Kidney (tissue), 14 donors: ENCODE measurements around the gene DRAM1. TPM values are rescaled to one million over a fixed set of nuclear protein-coding genes. Genes with fewer than 3 reads are reported as not detected.

Experiments
- DNase-seq, 5 donors: peaks; one replicate each; pipeline ENCODE4 v3.0.0-alpha.2; 2013 to 2020
- FAIRE-seq: peaks from 2 replicates; lab custom pipeline; 2012; peaks lifted over from hg19 to GRCh38; lab: Jason Lieb, UNC
- H3K27ac ChIP-seq, 2 donors: one replicate each; pipeline ENCODE4 v1.7.0; 2013; ENCODE audit warnings: low read depth in 2 of 2, low read length in 2 of 2, inconsistent platforms in 1 of 2
- H3K27me3 ChIP-seq: one replicate; pipeline ENCODE4 v1.7.1; 2013; ENCODE audit warnings: low read length, inconsistent platforms; ENCODE audit not compliant: control insufficient read depth, insufficient read depth
- H3K36me3 ChIP-seq, 3 donors: one replicate each; pipeline versions ENCODE4 v1.7.0 to v1.7.1; 2013; ENCODE audit warnings: low read length in 3 of 3, control low read depth in 1 of 3, inconsistent platforms in 1 of 3; ENCODE audit not compliant: insufficient read depth in 3 of 3, control insufficient read depth in 2 of 3
- H3K4me1 ChIP-seq, 3 donors: one replicate each; pipeline versions ENCODE4 v1.7.0 to v1.7.1; 2013; ENCODE audit warnings: low read length in 3 of 3, inconsistent platforms in 1 of 3, low read depth in 1 of 3; ENCODE audit not compliant: control insufficient read depth in 2 of 3, insufficient read depth in 2 of 3
- H3K4me3 ChIP-seq, 3 donors: one replicate each; pipeline versions ENCODE4 v1.7.0 to v1.8.1; 2013; ENCODE audit warnings: low read length in 3 of 3, control low read depth in 1 of 3, inconsistent platforms in 1 of 3
- H3K9ac ChIP-seq, 3 donors: one replicate each; pipeline versions ENCODE4 v1.7.0 to v1.7.1; 2013; ENCODE audit warnings: low read length in 3 of 3, control low read depth in 1 of 3, inconsistent platforms in 1 of 3
- H3K9me3 ChIP-seq, 3 donors: one replicate each; pipeline versions ENCODE4 v1.7.0 to v1.7.1; 2013; ENCODE audit warnings: low read length in 3 of 3, control low read depth in 1 of 3, inconsistent platforms in 1 of 3; ENCODE audit not compliant: control insufficient read depth in 2 of 3, insufficient read depth in 1 of 3
- intact Hi-C: fragments of 100-400 bp; cut with DNase I; formaldehyde crosslinking; loops from one replicate; pipeline ENCODE4 v1.11.1; 2022
- polyA plus RNA-seq: library from polyadenylated mRNA; stranded (reverse); fragments of 350-450 nt; fragmentation: Illumina TruSeq; extraction: RNeasy Lipid Tissue Mini Kit (QIAGEN cat#74804); gene quantifications from one replicate; pipeline ENCODE4 v1.2.3, GENCODE V29; 2014; ENCODE audit warnings: low read depth, low replicate concordance; ENCODE audit not compliant: insufficient read depth
- total RNA-seq: library from RNA; stranded (reverse); fragmentation: NEBNext Ultra II Directional; extraction: Animal tissue kit (Norgen Biotek cat#: 25700); gene quantifications from one replicate; pipeline ENCODE4 v1.2.1, GENCODE V29; 2021
- TF ChIP-seq, protein P1 (sequence below): IDR thresholded peaks from 3 replicates; pipeline ENCODE4 v1.5.1; 2012; ENCODE audit warnings: mild to moderate bottlenecking, moderate library complexity, borderline replicate concordance; ENCODE audit not compliant: insufficient read depth; ENCODE audit errors: extremely low read depth
- donor health status: control.
- donor health status: control.
- donor health status: control.
- donor health status: control.
- donor health status: control.
- donor health status: DM: yes; HTN: yes; CAD: no.
- donor health status: Normal renal cell carcinoma (clear cell type).

DRAM1 gene
- total and polyA plus RNA-seq, 2 donors from 2014 or later: 19.0 to 35.8 TPM

DNA sequence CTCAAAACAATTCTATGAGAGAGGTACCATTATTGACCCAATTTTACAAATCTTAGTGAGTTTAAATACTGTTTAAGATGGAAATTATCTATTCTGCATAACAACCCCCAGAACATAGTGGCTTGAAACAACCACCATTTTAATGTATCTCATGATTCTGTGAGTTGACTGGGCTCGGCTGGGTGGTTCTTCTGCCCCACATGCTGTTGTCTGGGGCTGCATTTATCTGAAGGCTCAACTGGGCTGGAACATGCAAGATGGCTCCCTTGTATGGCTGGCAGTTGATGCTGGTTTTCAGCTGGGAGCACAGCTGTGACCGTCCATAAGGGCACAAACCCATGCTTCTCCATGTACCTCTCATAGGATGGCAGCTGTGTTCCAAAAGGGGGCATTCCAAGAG lies 82.2 kb downstream of the DRAM1 start:
- no peak overlapping the region for H3K27ac ChIP-seq
- H3K36me3 ChIP-seq: no peaks in the 10 kb centered on the region
- DNase-seq (no peak), FAIRE-seq (no peak)
- intact Hi-C loops: no loop called here
- H3K9me3 ChIP-seq: no peaks in the 10 kb centered on the region
- no peak overlapping the region for H3K4me3 ChIP-seq
- H3K27me3 ChIP-seq: no peaks in the 10 kb centered on the region
- no peak overlapping the region for H3K9ac ChIP-seq
- TF ChIP-seq, protein P1, sequence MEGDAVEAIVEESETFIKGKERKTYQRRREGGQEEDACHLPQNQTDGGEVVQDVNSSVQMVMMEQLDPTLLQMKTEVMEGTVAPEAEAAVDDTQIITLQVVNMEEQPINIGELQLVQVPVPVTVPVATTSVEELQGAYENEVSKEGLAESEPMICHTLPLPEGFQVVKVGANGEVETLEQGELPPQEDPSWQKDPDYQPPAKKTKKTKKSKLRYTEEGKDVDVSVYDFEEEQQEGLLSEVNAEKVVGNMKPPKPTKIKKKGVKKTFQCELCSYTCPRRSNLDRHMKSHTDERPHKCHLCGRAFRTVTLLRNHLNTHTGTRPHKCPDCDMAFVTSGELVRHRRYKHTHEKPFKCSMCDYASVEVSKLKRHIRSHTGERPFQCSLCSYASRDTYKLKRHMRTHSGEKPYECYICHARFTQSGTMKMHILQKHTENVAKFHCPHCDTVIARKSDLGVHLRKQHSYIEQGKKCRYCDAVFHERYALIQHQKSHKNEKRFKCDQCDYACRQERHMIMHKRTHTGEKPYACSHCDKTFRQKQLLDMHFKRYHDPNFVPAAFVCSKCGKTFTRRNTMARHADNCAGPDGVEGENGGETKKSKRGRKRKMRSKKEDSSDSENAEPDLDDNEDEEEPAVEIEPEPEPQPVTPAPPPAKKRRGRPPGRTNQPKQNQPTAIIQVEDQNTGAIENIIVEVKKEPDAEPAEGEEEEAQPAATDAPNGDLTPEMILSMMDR: no peak
- no peaks in the 10 kb centered on the region for H3K4me1 ChIP-seq

DNA sequence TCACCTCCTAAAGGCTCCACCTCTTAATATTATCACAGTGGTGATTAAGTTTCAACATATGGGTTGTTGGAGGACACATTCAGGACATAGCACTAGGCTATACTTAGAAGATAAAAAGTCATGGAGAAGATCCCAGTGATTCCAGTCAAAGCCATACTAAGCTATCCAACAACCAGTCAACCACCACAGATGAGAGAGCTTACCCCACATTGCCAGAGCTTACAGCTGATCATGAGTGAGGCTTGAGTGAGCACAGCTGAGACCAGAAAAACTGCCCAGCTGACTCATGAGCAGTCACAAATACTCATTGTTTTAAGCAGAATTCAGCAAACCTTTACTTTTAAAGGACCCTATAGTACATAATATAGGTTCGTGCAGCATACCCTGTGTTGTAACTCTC lies 85.1 kb downstream of the DRAM1 start:
- Histone ChIP-seq H3K4me1 (no peaks in the 10 kb centered on the region), H3K27me3 (no peaks in the 10 kb centered on the region), H3K27ac (no peak overlapping the region), H3K36me3 (no peaks in the 10 kb centered on the region), H3K9ac (no peak overlapping the region), H3K4me3 (no peak overlapping the region), H3K9me3 (no peaks in the 10 kb centered on the region)
- TF ChIP-seq, protein P1: no peak
- no peak for FAIRE-seq
- intact Hi-C loops: no loop called here
- DNase-seq: no peak

DNA sequence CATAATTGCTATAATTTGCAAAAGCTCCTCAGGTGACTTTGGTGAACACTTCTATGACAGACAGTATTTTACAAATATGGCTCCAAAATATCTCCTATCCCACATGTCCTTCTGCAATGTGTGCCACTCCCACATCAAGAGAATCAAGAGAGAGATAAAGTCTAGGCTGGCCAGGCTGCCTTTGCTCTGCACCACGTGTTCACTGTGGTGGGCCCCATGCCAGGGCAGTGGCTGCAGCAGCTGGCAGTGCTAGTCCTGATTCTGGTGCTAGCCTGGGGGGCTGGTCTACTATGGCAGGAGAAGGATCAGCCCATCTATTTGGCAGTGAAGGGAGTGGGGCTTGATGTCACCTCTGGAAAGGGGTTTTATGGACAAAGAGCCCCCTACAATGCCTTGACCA lies 86.3 kb downstream of the DRAM1 start:
- DNase-seq (no peak), FAIRE-seq (no peak)
- Histone ChIP-seq H3K9me3 (no peaks in the 10 kb centered on the region), H3K27me3 (no peaks in the 10 kb centered on the region), H3K4me1 (no peaks in the 10 kb centered on the region), H3K27ac (no peak overlapping the region), H3K4me3 (no peak overlapping the region), H3K36me3 (no peaks in the 10 kb centered on the region), H3K9ac (no peak overlapping the region)
- TF ChIP-seq, protein P1: no peak
- intact Hi-C loops: no loop called here

DNA sequence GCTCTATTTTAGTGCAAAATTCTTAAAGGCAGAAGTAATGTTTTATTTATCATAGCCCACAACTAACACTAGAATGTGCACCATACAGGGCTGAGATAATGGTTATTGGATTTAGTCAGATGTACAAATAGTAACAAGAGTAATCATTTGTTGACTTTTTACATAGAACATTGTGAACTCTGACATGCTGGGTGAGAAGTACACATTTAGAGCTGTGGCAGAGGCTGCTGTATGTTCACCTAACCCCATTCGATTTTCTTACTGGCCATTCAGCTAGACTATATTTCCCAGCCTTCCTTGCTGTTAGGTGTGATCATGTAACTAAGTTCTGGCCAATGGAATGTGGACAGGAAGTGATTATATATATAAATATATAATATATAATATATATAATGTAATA lies 89.1 kb downstream of the DRAM1 start:
- TF ChIP-seq, protein P1: no peak
- no peak for DNase-seq
- no peak for FAIRE-seq

More for the DNA sequence above, 89.1 kb downstream of the DRAM1 start:
- Histone ChIP-seq H3K36me3 (no peaks in the 10 kb centered on the region), H3K27me3 (no peaks in the 10 kb centered on the region), H3K9me3 (peaks cover 0 to 3% (median 0%) of the 10 kb centered on the region in 3 donors), H3K9ac (no peak overlapping the region), H3K4me3 (no peak overlapping the region), H3K27ac (no peak overlapping the region), H3K4me1 (no peaks in the 10 kb centered on the region)
- intact Hi-C loops: no loop called here
